IPS DF 4.7 (cell line): ENCODE data around the gene OBSL1.

Experiments
- DNase-seq: peaks from one replicate; pipeline ENCODE4 v3.0.0-alpha.2; 2013; ENCODE audit warnings: low spot score; ENCODE audit errors: extremely low read depth

The OBSL1 gene

GRCh38 chr2:219596954-219597551 lies 25.7 kb upstream of the OBSL1 start:
- DNase-seq = no peak

GRCh38 chr2:219595256-219595655 lies 23.9 kb upstream of the OBSL1 start:
- DNase-seq = no peak

GRCh38 chr2:219593154-219593553 lies 21.8 kb upstream of the OBSL1 start:
- no peak for DNase-seq

GRCh38 chr2:219592736-219593135 lies 21.4 kb upstream of the OBSL1 start:
- DNase-seq = no peak

- DNase-seq = no peak
Observed at GRCh38 chr2:219591091-219591490, 19.8 kb upstream of the OBSL1 start.

GRCh38 chr2:219581346-219581745 lies 10.0 kb upstream of the OBSL1 start:
- no peak for DNase-seq

- no peak for DNase-seq
Observed at GRCh38 chr2:219578811-219579613, 7.7 kb upstream of the OBSL1 start.

GRCh38 chr2:219576505-219577388 lies 5.4 kb upstream of the OBSL1 start:
- no peak for DNase-seq

GRCh38 chr2:219575566-219576504 lies 4.5 kb upstream of the OBSL1 start:
- DNase-seq = no peak

GRCh38 chr2:219574484-219575311 lies 3.4 kb upstream of the OBSL1 start:
- no peak for DNase-seq

- no peak for DNase-seq
Observed at GRCh38 chr2:219573166-219573565, 1.8 kb upstream of the OBSL1 start.

- DNase-seq = no peak
Observed at GRCh38 chr2:219572237-219573001, 1.1 kb upstream of the OBSL1 start, which contains the start of gene INHA. Gene INHA, plus strand, starts transcription at chr2:219572310. Its CDS starts 65 bp downstream, at chr2:219572375.

- no peak for DNase-seq
Observed at GRCh38 chr2:219570924-219571310, 422 bp downstream of the OBSL1 start.

GRCh38 chr2:219570194-219570923 lies 980 bp downstream of the OBSL1 start:
- no peak for DNase-seq

- no peak for DNase-seq
Observed at GRCh38 chr2:219569635-219570034, 1.7 kb downstream of the OBSL1 start.

GRCh38 chr2:219569041-219569440 lies 2.3 kb downstream of the OBSL1 start:
- DNase-seq = no peak

GRCh38 chr2:219567791-219568361 lies 3.5 kb downstream of the OBSL1 start:
- DNase-seq = no peak

GRCh38 chr2:219567131-219567530 lies 4.2 kb downstream of the OBSL1 start:
- DNase-seq = no peak
